ENCODE measurements around the gene NCAPG2.
"Not testable (repeated sequence)": the region's sequence is repeated elsewhere in the genome, so short reads cannot be mapped to it uniquely, and the experiment has no call there.

Gene NCAPG2

DNA sequence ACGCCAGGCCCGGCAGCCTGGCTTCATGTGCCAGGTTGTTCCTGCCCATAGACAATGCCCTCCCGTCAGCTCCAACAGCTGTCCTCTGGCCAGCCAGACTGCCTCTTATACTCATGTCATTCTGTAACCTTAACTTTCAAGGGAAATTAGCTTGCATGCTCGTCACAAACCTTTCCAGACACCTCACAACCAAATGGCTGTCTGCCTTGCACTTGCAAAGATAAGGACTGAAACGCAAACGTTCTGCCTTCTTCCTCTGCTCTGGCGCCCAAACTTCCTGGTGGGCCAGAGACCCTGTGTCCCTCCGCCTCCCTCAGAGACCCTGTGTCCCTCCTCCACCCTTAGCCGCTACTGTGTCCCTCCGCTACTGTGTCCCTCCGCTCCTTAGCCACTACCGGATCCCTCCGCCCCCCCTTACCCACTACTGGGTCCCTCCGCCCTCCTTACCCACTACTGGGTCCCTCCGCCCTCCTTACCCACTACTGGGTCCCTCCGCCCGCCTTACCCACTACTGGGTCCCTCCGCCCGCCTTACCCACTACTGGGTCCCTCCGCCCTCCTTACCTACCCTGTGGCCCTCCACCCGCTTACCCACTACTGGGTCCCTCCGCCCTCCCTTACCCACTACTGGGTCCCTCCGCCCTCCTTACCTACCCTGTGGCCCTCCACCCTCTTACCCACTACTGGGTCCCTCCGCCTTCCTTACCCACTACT is 37.5 kb downstream of the NCAPG2 start:
- ATAC-seq = not testable (repeated sequence)

DNA sequence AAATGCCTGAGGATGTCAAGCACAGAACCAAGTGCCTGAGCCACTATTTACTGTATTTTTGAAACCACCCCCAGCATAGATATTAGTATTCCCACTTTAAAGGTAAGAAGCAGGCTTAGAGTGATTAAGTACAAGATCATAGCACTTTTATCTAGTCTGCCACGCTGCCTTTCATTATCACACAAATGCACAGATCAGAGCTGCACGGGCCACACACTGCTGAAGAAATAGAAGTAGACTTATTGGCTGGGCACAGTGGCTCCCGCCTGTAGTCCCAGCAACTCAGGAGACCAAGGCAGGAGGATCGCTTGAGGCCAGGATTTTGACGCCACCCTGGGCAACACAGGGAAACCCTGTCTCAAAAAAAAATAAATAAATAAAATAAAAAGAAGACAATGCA is 38.2 kb downstream of the NCAPG2 start:
- ATAC-seq = no peak

DNA sequence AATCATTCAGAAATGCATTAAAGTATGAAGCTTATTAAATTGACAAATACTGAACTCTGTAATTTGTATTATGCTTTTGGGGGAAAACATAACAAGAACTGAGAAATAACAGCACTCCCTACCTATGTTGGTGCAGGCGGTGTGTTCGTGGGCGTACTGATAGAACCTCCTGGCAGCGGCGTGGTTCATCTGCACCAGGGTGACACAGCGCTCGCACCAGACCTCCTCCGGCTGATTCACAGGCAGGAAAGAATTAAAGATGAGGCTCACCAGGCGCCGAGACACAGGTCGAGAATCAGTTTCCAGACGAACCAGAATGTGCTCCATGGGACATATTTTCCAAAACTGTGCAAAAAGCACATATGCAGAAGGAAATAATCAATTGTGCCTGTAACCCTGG is 40.2 kb downstream of the NCAPG2 start:
- no peak for ATAC-seq

DNA sequence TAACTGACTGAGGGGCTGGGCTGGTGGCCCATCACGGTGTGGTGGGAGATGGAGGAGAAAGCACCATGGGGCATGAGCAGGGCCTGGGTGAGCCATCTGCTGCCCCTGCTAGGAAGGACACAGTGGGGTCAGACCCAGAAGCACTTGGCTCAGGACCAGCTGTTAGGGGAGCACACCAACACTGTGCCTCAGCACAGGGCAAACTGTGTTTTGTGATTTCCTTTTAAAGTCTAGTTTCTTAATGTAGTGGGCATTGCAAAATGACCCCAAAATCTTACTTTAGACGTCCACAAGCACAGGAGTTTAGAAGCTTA is 41.2 kb downstream of the NCAPG2 start:
- ATAC-seq = no peak

DNA sequence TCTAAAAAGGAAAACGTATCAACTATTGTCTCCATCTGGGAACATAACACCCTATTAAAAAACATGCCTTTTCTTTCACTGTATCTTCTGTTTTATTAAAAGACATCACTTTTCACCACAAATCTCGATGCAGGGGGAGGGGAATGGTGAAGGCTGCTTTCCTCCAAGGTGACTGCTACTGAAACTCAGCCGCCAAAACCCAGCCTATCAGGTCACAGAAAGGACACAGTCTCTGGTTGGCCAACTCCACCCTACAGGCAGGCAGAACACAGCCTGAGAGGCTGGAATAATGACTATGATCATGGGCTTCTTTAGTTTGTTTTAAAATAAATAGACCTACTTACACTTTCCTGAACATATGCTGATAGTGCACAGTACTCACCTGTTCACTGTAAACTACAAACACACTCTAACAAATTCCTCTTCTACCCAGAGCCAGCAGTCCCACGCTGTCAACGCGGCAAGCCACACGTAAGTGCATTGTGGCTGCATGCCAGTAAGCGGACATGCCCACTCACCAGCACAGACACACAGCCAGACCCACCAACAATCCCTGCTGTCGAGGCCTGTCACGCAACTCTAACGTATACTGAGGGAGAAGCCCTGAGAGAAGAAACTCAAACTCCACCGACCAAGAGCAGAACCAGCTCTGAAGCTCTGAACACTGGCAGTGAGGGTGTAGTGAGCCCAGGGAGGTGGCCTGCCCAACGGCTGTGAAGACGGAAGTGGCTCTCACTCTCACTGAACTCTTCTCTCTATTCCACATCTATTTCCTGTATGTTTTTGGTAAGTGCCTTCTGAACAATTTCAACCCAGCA is 41.8 kb downstream of the NCAPG2 start:
- ATAC-seq = peak; percentile 28 to 30

DNA sequence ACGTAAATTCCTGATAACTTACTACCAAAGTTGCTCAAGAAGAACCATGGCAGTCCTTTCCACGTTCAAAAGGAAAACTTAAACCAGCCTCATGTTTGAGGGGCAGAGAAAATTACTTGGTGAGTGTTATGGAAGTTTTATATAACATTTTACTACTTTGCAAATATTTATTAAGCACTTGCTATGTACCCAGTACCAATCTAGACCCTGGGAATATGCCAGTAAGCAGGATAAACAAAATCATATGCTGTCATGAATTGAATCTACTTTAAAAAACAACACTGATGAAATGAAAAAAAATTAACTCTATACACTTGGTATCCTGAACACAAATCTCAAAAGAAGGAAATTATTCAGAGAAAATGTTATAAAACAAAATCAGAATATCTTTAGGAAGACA is 46.1 kb downstream of the NCAPG2 start:
- no peak for ATAC-seq

DNA sequence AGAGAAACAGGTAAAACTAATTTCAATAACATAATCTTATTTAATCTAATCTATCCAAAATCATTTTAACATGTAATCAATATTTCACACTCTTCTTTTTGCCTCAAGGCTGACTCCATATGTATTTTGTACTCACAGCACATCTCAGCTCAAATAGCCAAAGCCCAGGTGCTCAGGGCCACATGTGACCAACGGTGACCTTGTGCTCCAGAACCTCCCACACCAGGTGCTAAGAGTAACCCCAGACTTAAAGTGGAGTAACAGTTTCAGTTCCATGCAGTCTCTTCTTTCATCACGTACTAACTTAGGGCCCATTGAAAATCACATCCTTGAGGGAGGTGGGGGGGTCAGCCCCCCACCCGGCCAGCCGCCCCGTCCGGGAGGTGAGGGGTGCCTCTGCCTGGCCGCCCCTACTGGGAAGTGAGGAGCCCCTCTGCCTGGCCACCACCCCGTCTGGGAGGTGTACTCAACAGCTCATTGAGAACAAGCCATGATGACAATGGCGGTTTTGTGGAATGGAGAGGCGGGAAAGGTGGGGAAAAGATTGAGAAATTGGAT is 47.3 kb downstream of the NCAPG2 start:
- ATAC-seq = no peak

DNA sequence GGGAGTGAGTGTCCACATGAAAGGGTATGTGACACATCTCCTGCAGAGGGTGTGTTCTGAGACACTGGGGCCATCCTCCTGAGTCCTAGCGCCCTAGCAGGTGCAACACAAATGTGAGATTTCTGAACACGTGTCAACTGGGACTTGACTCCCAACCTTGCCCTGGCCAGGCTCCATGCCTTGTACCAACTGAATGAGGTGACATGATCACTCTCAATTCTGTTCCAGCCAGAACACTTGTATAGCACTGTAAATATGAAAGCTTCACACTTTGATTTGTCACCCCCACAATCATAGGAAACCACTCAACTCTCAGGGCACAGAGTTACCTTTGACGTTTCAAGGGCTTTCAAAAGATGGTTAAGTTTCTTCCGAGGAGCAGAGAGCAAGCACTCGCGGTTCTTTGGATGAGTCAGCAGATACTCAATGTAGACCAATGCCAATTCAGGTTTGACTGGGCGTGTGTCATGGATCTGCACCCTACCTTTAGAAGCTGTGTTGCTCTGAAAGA is 48.6 kb downstream of the NCAPG2 start:
- peak; percentile 96 for ATAC-seq

DNA sequence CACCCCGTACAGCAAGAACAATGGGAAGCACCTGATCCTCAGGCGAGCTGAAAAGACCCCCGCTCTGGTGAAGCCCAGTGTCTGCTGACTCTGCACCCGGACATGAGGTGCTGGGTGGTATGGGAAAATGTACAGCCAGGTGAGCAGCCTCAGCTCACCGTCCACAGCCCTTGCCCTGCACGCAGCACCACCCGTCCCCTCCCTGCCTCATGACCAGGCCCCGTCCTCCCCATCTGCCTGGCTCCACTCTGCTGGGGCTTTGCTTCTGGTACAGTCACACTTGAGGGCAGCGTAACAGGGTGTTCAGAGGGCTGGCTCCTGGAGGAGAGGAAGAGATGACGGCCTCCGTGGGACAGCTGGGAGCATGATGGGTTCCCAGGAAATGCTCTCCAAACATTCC is 49.1 kb downstream of the NCAPG2 start:
- ATAC-seq = no peak

DNA sequence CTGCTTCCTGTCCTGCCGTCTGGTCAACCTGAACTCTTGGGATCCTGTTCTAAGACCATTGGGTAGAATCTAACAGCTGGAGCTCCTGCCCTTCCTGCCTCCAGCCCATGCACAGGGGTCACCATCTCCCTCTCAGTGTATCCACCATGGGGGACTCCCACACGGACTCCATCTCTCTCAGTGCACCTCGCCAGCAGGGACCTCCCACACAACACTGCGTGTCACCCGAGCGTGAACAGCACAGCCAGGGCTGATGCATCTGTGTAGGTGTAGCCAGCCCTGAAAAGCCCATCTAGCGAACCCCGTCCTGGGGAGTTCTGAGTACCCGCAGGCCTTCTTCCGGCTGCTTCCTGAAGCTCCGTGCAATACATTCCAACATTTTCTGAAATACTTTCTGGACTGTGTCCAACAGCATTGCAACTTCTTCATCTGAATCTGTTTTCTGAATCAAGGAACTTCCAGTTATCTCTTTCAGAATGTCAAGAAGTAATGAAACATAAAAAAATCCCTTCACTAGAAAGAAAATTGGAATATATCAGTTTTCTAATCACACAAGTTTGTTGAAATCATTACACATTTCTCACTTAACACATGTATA is 52.5 kb downstream of the NCAPG2 start:
- no peak for ATAC-seq

DNA sequence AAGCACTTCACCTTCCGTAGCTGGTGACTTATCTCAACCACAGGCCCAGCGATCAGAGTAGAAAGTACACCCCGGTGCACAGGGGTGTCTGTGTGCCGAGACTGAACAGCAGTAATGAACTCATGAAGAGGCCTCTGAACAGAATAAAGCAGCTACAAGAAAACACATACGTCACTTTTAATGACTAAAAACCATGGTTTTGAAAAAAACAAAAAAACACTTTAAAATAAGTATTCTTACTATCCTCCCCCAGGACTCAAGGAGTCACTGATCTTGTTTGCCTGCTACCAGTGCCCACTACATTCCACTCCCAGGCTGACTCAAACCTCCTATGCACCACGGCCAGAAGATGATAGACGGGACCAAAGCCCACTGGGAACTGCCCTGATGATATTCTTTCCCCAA is 53.8 kb downstream of the NCAPG2 start:
- peak; percentile 83 to 90 for ATAC-seq

DNA sequence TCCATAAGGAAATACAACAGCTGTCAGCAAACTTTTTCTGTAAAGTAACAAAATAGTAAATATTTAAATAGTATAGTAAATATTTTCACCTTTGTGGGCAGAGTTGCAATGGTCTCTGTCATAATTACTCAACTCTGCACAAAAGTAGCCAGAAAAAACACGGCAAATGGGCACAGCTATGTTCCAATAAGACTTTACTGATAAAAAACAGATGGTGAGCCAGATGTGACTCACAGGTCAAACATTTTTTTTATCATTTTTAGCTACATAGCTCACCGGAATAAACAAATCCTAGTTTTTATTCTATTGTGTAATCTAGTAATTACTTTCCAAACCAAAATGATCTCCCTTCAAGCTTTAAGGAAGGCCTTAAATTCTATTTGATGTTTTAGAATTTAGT is 55.3 kb downstream of the NCAPG2 start:
- no peak for ATAC-seq

DNA sequence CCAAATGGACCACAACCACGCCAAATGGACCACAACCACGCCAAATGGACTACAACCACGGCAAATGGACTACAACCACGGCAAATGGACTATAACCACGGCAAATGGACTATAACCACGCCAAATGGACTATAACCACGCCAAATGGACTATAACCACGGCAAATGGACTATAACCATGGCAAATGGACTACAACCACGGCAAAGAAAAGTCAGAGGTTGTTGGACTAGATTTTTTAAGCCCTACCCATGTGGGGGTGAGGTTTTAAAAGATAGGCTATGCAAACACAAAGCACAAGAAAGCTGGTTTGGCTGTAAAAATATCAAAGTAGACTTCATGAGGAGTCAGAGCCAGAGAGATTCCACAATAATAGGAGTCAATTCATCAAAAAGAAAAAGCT is 55.8 kb downstream of the NCAPG2 start:
- ATAC-seq = no peak

DNA sequence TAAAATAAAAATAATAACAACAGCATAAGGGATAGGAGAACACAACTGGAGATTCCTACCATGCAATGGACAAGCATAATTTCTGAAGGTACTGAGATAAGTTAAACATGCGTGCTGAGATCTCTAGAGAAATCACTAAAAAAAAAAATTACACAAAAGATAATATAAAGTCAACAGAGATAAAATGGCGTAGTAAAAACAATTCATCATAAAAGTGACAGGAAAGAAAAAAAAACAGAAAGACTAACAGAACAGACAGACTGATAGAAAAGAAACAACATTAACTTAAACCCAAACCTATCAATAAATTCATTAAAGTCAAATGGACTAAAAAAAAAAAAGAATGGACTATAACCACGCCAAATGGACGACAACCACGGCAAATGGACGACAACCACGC is 56.4 kb downstream of the NCAPG2 start:
- ATAC-seq = no peak

DNA sequence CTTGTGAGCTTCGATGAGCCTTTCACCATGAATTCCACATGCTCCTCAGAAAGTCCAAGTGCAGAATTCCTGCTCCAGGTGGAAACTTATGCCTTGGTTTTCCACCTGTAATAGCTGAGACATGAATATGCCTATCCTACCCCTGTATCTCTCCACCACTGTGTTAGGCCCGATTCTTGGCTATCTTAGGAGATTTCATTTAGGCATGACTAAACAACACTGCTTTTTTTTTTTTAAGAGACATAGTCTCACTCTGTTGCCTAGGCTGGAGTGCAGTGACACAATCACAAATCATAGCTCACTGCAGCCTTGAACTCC is 57.2 kb downstream of the NCAPG2 start:
- no peak for ATAC-seq

DNA sequence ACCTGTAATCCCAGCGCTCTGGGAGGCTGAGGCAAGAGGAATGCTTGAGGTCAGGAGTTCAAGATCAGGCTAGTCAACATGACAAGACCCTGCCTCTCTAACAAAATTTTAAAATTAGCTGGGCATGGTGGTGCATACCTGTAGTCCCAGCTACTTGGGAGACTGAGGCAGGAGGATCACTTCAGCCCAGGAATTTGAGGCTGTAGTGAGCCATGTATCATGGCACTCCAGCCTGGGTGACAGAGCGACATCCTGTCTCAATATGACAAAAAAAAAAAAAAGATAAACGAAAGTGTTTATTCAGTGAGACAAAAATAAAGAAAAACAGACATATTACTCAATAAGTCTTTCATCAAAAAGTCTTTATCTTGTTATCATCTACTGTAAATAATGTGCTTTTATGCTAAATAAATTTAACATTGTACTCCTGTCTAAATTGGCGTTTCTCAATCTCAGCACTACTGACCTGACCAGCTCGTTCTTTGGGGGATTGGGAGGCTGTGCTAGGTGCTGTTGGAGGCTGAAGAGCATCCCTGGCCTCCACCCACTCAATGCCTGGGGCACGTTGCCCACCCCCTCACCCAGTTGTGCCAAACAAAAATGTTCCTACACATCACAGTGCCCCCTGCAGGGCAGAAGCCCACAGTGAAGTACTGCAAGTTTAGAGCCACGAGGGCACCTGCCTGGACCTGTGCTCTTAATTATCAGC is 57.7 kb downstream of the NCAPG2 start:
- ATAC-seq = no peak

DNA sequence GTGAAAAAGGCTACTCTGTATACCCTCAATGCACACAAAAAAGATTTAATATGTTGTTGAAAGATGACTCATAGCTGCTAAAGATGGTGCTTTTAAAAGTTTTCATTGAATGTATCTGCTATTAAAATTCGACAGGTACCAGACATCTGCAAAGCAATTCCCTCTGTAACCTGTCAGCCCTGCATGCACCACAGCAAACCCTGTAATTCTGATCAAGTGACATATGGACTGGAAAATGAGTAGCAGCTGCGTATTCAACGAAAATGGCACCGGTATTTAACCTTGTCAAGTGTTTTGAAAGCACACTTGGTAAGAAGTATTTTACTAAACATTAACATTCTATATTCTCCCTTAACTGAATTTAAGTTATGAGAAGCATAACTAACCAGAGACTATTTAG is 58.8 kb downstream of the NCAPG2 start:
- no peak for ATAC-seq

DNA sequence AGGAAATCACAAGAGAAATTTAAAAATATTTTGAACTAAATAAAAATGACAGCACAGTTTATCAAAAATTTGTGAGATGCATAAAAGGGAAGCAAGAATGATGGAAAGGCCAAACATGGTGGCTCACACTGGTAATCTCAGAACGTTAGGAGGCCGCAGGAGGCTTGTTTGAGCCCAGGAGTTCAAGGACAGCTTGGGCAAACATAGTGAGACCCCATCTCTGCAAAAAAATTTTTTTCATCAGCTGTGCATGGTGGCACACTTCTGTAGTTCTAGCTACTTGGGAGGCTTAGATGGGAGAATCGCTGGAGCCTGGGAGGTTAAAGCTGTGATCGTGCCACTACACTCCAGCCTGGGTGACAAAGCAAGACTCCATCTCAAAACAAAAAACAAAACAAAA is 62.5 kb downstream of the NCAPG2 start:
- ATAC-seq = no peak

DNA sequence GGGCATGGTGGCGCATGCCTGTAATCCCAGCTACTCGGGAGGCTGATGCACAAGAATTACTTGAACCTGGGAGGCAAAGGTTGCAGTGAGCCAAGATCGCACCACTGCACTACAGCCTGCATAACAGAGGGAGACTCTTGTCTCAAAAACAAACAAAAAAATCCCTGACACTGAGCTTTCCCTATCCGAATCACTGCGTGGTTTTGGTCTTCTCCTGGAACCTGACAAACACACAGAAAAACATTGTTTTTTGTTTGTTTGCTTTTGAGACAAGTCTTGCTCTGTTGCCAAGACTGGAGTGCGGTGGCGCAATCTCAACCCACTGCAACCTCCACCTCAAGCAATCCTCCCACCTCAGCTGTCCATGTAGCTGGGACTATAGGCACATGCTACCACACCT is 66.6 kb downstream of the NCAPG2 start:
- ATAC-seq = no peak

DNA sequence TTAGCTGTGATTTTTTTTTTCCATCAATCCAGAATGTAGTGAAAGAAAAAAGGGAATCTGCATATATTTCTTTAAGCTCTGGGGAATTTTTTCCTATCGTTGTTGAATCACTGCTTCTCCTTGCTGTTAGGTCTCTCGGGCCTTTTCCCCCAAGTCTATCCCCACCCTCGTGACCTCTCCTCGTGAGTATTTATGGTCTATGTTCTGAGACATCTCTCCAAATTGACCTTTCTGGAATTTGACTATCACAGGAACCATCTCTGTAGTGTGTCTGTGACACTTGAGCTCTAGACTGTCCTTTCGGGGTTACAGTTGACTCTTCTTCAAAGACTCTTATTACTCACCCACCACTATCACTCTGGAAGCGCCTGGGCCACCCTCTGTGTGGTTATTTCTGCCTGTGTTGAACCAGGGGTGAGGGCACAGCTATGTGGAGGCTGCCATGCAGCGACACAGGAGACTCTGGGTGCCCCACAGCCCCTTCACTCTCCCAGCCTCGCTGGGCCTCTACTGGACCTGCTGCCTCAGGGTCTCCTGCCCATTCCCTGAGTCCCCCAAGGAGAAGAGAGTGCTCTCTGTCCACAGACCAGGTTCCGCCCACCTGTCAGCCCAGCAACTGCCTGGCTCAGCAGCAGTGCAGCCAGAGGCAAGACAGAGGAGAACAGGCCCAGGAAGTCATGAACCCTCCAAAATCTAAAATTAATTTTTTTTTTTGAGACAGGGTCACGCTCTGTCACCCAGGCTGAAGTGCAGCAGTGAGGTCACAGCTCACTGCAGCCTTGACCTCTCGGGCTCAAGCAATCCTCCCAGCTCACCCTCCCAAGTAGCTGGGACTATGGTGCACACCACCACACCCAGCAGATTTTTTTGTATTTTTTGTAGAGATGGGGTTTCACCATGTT is 71.3 kb downstream of the NCAPG2 start:
- ATAC-seq = peak; percentile 60 to 80

DNA sequence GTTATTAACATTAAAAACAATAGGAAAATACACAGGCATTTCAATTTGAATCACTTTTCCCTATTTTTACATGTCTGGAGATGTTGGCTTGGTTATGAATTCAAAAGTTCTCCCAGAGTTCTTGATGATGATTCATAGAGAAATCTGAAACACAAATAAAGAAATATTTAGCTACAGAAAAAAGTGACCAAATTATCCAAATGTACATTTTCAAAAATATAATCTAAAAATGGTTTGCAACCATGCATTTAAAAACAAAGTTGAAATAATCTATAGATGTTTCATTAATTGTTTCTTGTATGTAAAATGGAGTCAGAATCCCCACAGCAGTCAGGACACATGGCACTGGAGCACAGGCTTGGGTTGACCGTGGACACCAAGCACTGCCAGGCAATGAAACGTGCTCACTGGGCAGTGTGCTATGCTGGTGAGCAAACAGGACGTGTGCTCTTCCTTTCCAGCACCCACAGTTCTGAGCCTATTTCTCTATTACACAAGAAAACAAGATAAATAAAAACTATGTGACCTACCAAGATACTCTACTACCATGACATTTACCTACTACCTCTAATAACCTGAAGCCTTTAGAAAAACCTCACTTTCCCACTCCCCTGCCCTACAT is 72.9 kb downstream of the NCAPG2 start:
- no peak for ATAC-seq

DNA sequence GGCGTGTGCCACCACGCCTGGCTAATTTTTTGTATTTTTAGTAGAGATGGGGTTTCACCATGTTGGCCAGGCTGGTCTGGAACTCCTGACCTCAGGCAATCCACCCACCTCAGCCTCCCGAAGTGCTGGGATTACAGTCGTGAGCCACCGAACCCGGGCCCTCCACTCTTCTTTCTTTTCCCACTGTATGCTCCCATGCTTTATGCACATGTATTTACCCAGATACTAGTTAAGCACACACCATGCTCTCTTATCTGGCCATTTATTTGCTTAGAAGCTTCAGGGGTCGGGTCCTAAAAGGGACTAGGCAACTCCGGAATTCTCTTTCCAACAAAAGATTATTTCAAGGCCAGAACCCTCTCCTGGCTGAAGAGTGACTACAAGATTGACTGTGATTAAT is 78.3 kb downstream of the NCAPG2 start:
- ATAC-seq = not testable (repeated sequence)

Measured in activated CD4-positive, CD25-positive, alpha-beta regulatory T cell treated with anti-CD3 and anti-CD28 coated beads, Interleukin-2, amount 50 U/mL, for 24 hours (primary cell).